ENCODE results near the gene ZNF385D.

DNA sequence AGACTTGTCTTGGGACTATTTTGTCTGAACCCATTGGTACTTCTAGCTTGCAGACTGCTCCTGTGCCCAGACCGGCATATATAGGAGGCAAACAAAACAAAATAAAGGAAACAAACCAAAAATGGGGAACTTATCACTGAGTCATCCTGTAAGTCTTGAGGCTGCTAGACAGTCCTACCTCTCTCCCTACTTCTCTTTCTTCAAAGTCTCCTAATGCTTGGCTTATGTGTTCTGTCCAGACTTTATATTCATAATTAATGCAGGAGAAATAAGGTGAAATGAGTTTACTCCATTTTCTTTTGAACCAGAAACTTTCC lies 266.2 kb downstream of the ZNF385D start:
- TF ChIP-seq, protein P1, sequence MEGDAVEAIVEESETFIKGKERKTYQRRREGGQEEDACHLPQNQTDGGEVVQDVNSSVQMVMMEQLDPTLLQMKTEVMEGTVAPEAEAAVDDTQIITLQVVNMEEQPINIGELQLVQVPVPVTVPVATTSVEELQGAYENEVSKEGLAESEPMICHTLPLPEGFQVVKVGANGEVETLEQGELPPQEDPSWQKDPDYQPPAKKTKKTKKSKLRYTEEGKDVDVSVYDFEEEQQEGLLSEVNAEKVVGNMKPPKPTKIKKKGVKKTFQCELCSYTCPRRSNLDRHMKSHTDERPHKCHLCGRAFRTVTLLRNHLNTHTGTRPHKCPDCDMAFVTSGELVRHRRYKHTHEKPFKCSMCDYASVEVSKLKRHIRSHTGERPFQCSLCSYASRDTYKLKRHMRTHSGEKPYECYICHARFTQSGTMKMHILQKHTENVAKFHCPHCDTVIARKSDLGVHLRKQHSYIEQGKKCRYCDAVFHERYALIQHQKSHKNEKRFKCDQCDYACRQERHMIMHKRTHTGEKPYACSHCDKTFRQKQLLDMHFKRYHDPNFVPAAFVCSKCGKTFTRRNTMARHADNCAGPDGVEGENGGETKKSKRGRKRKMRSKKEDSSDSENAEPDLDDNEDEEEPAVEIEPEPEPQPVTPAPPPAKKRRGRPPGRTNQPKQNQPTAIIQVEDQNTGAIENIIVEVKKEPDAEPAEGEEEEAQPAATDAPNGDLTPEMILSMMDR (IDR thresholded peaks at IDR 0.05; ENCODE audit: low read depth, low read length): no peak
- TF ChIP-seq POLR2A (IDR thresholded peaks at IDR 0.05; ENCODE audit: extremely low read depth, insufficient read length) (no peak), MYC (IDR thresholded peaks at IDR 0.05; ENCODE audit: low read depth, low read length) (no peak)

Data from NB4 (cell line).